ENCODE data around the gene MKRN2OS.

The MKRN2OS gene

GRCh38 chr3:12545473-12545791 is at the start of gene MKRN2OS:
Gene MKRN2OS (minus strand): TSS chr3:12545499. CDS start chr3:12545464, 35 bp downstream.
- no peaks in the 10 kb centered on the region for H3K9me3 ChIP-seq (ENCODE audit: low read length)
- no peak within 1 kb of the TSS for H2AFZ ChIP-seq (ENCODE audit: low read depth, low read length)
- no peak within 1 kb of the TSS for H3K4me3 ChIP-seq (ENCODE audit: low read length)
- no peaks in the 10 kb centered on the region for H3K4me1 ChIP-seq (ENCODE audit: insufficient read depth, low read length)
- peaks cover under 1% of the 10 kb centered on the region for H3K36me3 ChIP-seq (ENCODE audit: insufficient read depth, low read length)
- H3K27me3 ChIP-seq (ENCODE audit: insufficient read depth, low read length) = no peaks in the 10 kb centered on the region

GRCh38 chr3:12593473-12593872 is 48.2 kb upstream of the MKRN2OS start:
- peaks cover 1% of the 10 kb centered on the region for H3K9me3 ChIP-seq (ENCODE audit: low read length)
- no peak overlapping the region for H2AFZ ChIP-seq (ENCODE audit: low read depth, low read length)
- no peaks in the 10 kb centered on the region for H3K4me1 ChIP-seq (ENCODE audit: insufficient read depth, low read length)
- peaks cover 82% of the 10 kb centered on the region for H3K36me3 ChIP-seq (ENCODE audit: insufficient read depth, low read length)
- H3K27me3 ChIP-seq (ENCODE audit: insufficient read depth, low read length) = no peaks in the 10 kb centered on the region
- no peak overlapping the region for H3K4me3 ChIP-seq (ENCODE audit: low read length)

DNA sequence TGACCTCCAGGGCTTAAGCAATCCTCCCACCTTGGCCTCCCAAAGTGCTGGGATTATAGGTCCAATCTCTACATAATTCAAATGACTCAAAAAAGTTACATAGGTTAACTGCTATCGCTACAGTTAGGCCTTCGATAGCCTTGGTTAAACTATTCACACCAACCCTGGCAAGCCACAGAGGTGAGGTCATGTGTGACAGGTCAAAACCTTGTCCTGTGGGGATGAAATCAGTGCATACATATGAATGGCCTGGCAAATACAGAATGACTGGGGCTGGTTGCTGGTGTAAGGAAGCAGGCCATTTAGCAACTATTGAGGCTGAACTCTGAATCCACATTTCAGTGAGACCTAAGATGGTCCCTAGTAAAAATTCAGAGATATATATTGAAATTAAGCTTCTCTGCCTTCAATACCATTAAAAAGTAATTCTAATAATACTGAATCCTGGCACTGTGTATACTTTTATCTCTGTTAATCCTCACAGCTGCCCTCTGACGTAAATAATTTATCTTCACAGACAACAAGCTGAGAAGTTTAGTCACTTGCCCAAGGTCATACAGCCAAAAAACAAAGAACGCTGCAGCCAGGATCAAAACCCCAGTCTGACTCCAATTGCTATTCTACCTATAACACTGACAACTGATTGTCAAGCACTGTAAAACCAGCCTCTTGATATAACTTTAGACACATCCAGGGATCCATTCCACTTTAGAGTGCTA is 46.9 kb upstream of the MKRN2OS start:
- peaks cover 77% of the 10 kb centered on the region for H3K36me3 ChIP-seq (ENCODE audit: insufficient read depth, low read length)
- no peak overlapping the region for H2AFZ ChIP-seq (ENCODE audit: low read depth, low read length)
- no peak overlapping the region for H3K4me3 ChIP-seq (ENCODE audit: low read length)
- no peaks in the 10 kb centered on the region for H3K27me3 ChIP-seq (ENCODE audit: insufficient read depth, low read length)
- no peaks in the 10 kb centered on the region for H3K4me1 ChIP-seq (ENCODE audit: insufficient read depth, low read length)
- H3K9me3 ChIP-seq (ENCODE audit: low read length) = peaks cover 1% of the 10 kb centered on the region

DNA sequence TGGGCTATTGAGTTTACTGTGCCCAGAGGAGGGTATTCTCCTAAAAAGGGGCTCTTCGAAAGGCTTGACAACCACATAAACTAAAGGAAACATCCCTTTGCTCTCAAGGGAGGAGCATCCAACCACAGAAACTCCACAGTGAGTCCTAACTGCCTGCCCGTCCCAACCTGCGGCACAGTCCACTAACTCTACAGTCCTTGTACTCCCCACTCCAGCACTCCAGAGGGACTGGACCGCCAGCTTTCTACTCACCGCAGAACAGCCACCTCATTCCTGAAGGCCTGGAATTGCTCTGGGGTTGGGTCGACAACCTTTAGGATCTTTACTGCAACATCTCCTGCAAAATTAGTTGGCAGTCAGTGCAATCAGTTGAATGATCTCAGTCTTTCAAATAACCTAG is 46.2 kb upstream of the MKRN2OS start:
- peaks cover 75% of the 10 kb centered on the region for H3K36me3 ChIP-seq (ENCODE audit: insufficient read depth, low read length)

DNA sequence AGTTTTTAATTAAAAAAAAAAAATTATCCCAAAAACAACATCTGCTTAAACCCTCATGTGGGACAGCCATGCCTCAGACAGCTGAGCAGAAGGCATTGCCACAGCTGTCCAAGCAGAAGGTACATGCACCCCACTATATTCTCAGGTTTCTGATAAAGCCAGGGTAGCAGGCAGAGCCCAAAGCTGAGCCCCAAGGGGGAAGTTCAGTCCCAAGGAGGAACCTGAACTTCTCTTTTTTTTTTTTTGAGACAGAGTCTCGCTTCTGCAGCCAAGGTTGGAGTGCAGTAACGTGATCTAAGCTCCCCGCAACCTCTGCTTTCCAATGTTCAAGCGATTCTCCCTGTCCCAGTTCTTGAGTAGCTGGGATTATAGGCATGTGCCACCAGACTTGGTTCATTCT is 44.8 kb upstream of the MKRN2OS start:
- H3K4me3 ChIP-seq (ENCODE audit: low read length) = no peak overlapping the region
- H3K4me1 ChIP-seq (ENCODE audit: insufficient read depth, low read length) = no peaks in the 10 kb centered on the region
- H3K27me3 ChIP-seq (ENCODE audit: insufficient read depth, low read length) = no peaks in the 10 kb centered on the region
- H2AFZ ChIP-seq (ENCODE audit: low read depth, low read length) = no peak overlapping the region
- peaks cover 1% of the 10 kb centered on the region for H3K9me3 ChIP-seq (ENCODE audit: low read length)
- H3K36me3 ChIP-seq (ENCODE audit: insufficient read depth, low read length) = peaks cover 76% of the 10 kb centered on the region

More for the DNA sequence above, 46.2 kb upstream of the MKRN2OS start:
- Histone ChIP-seq H3K27me3 (ENCODE audit: insufficient read depth, low read length) (no peaks in the 10 kb centered on the region), H3K9me3 (ENCODE audit: low read length) (peaks cover 1% of the 10 kb centered on the region), H3K4me3 (ENCODE audit: low read length) (no peak overlapping the region), H3K4me1 (ENCODE audit: insufficient read depth, low read length) (no peaks in the 10 kb centered on the region), H2AFZ (ENCODE audit: low read depth, low read length) (no peak overlapping the region)

GRCh38 chr3:12588039-12589009 is 43.0 kb upstream of the MKRN2OS start:
- Histone ChIP-seq H3K4me1 (ENCODE audit: insufficient read depth, low read length) (no peaks in the 10 kb centered on the region), H3K36me3 (ENCODE audit: insufficient read depth, low read length) (peaks cover 77% of the 10 kb centered on the region), H3K9me3 (ENCODE audit: low read length) (peaks cover 1% of the 10 kb centered on the region), H3K4me3 (ENCODE audit: low read length) (no peak overlapping the region), H3K27me3 (ENCODE audit: insufficient read depth, low read length) (no peaks in the 10 kb centered on the region), H2AFZ (ENCODE audit: low read depth, low read length) (no peak overlapping the region)

GRCh38 chr3:12586403-12586802 is 41.1 kb upstream of the MKRN2OS start:
- Histone ChIP-seq H3K4me3 (ENCODE audit: low read length) (no peak overlapping the region), H3K36me3 (ENCODE audit: insufficient read depth, low read length) (peaks cover 85% of the 10 kb centered on the region), H3K4me1 (ENCODE audit: insufficient read depth, low read length) (no peaks in the 10 kb centered on the region)

DNA sequence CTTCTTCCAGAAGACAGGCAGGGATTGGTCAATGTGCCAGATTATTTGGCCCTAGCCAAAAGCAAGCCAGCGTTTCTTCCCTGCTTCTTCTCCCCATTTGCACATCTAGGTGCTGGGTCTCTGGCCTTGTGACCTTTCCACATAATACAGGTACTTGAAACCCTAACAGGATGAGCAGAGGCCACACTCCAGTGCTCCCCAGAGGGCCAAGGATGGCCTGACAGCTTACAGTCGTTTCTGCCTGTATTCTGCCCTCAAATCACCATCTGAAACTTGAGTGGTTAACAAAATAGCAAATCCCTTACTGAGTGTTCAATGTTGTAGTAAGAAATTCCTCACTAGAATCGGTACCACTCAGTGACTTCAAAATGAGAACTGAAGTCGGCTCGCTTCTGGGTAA is 40.7 kb upstream of the MKRN2OS start:
- no peaks in the 10 kb centered on the region for H3K27me3 ChIP-seq (ENCODE audit: insufficient read depth, low read length)

More at GRCh38 chr3:12586403-12586802, 41.1 kb upstream of the MKRN2OS start:
- Histone ChIP-seq H3K9me3 (ENCODE audit: low read length) (peaks cover 1% of the 10 kb centered on the region), H2AFZ (ENCODE audit: low read depth, low read length) (no peak overlapping the region), H3K27me3 (ENCODE audit: insufficient read depth, low read length) (no peaks in the 10 kb centered on the region)

DNA sequence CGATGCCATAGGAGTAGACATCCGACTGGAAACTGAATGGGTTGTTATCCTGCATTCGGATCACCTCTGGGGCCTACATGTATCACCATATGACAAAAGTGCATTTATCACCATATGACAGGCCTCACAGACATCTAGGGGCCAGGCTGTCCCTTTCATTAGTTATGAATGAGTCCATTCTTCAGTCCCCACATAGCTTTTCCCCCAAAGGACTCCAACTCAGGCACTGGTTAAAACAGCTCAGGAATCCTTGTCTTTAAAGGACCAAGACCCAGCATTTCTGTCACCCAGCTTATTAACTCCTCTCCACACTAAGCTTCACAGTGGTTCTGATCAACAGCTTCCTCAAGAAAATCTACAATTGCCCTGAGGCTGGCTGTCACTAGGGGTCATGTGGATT is 39.9 kb upstream of the MKRN2OS start:
- Histone ChIP-seq H3K4me3 (ENCODE audit: low read length) (no peak overlapping the region), H3K4me1 (ENCODE audit: insufficient read depth, low read length) (no peaks in the 10 kb centered on the region), H3K36me3 (ENCODE audit: insufficient read depth, low read length) (peaks cover 84% of the 10 kb centered on the region), H2AFZ (ENCODE audit: low read depth, low read length) (no peak overlapping the region), H3K27me3 (ENCODE audit: insufficient read depth, low read length) (no peaks in the 10 kb centered on the region), H3K9me3 (ENCODE audit: low read length) (peaks cover 1% of the 10 kb centered on the region)

More for the DNA sequence above, 40.7 kb upstream of the MKRN2OS start:
- H3K4me1 ChIP-seq (ENCODE audit: insufficient read depth, low read length) = no peaks in the 10 kb centered on the region
- no peak overlapping the region for H2AFZ ChIP-seq (ENCODE audit: low read depth, low read length)
- H3K9me3 ChIP-seq (ENCODE audit: low read length) = peaks cover 1% of the 10 kb centered on the region
- peaks cover 85% of the 10 kb centered on the region for H3K36me3 ChIP-seq (ENCODE audit: insufficient read depth, low read length)
- no peak overlapping the region for H3K4me3 ChIP-seq (ENCODE audit: low read length)

- no peaks in the 10 kb centered on the region for H3K27me3 ChIP-seq (ENCODE audit: insufficient read depth, low read length)
- no peaks in the 10 kb centered on the region for H3K4me1 ChIP-seq (ENCODE audit: insufficient read depth, low read length)
- no peak overlapping the region for H2AFZ ChIP-seq (ENCODE audit: low read depth, low read length)
- H3K4me3 ChIP-seq (ENCODE audit: low read length) = no peak overlapping the region
- no peaks in the 10 kb centered on the region for H3K9me3 ChIP-seq (ENCODE audit: low read length)
- peaks cover 86% of the 10 kb centered on the region for H3K36me3 ChIP-seq (ENCODE audit: insufficient read depth, low read length)
Measured at GRCh38 chr3:12584083-12584482, 38.8 kb upstream of the MKRN2OS start.

- Histone ChIP-seq H3K27me3 (ENCODE audit: insufficient read depth, low read length) (no peaks in the 10 kb centered on the region), H3K4me3 (ENCODE audit: low read length) (no peak overlapping the region), H2AFZ (ENCODE audit: low read depth, low read length) (no peak overlapping the region), H3K36me3 (ENCODE audit: insufficient read depth, low read length) (peaks cover 85% of the 10 kb centered on the region), H3K9me3 (ENCODE audit: low read length) (no peaks in the 10 kb centered on the region), H3K4me1 (ENCODE audit: insufficient read depth, low read length) (no peaks in the 10 kb centered on the region)
Measured at GRCh38 chr3:12583280-12583679, 38.0 kb upstream of the MKRN2OS start.

- Histone ChIP-seq H3K4me1 (ENCODE audit: insufficient read depth, low read length) (no peaks in the 10 kb centered on the region), H3K9me3 (ENCODE audit: low read length) (no peaks in the 10 kb centered on the region), H3K36me3 (ENCODE audit: insufficient read depth, low read length) (peaks cover 86% of the 10 kb centered on the region), H3K4me3 (ENCODE audit: low read length) (no peak overlapping the region), H2AFZ (ENCODE audit: low read depth, low read length) (no peak overlapping the region), H3K27me3 (ENCODE audit: insufficient read depth, low read length) (no peaks in the 10 kb centered on the region)
Measured at GRCh38 chr3:12582730-12583129, 37.4 kb upstream of the MKRN2OS start.

DNA sequence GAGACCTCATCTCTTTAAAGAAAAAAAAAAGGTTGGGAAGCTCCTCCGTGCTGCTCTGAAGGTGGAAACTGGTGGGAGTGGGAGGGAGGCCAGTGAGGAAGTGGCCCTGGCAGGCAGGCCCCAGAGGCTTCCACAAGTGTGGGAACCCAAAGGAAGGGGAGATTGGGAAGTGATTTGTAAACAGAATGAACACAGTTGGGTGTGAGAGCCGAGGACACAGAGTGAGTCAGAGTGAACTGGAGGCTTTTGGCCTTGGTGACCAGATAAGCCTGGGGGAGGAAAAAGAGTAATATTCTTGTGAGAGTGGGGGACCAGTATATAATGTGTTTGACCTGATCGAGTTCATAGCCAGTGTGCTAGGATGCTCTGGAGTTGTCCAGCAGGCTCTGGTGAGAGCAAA is 34.6 kb upstream of the MKRN2OS start:
- Histone ChIP-seq H3K9me3 (ENCODE audit: low read length) (no peaks in the 10 kb centered on the region), H3K4me1 (ENCODE audit: insufficient read depth, low read length) (no peaks in the 10 kb centered on the region), H3K36me3 (ENCODE audit: insufficient read depth, low read length) (peaks cover 87% of the 10 kb centered on the region), H3K27me3 (ENCODE audit: insufficient read depth, low read length) (no peaks in the 10 kb centered on the region), H2AFZ (ENCODE audit: low read depth, low read length) (no peak overlapping the region), H3K4me3 (ENCODE audit: low read length) (no peak overlapping the region)

All from neuron (in vitro differentiated cells).